Hematopoietic multipotent progenitor cell treated with erythropoietin and hydrocortisone succinate and interleukin-3 and kit ligand, for 8 days (in vitro differentiated cells): ENCODE data around the gene TDP1.

Experiments
- DNase-seq: peaks from one replicate; pipeline ENCODE4 v3.0.0-alpha.2; 2015

The TDP1 gene

DNA sequence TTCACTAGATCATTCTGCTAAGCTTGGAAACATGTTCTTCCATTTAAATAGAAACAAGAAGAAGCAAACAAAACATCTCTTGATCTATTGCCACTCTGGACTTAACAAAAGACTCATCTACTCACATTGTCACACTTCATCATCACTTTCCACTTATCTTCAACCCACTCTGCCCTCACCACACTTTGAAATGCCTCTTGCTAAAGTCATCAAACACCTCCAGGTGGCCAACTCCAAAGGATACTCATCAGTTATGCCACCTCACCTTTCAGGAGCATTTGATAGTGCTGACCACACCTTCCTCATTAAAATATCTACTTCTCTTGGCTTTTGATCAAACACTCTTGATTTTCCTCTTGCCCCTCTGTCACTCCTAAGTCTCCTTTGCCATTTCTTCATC, 8.4 kb upstream of the TDP1 start:
- DNase-seq, result no peak

DNA sequence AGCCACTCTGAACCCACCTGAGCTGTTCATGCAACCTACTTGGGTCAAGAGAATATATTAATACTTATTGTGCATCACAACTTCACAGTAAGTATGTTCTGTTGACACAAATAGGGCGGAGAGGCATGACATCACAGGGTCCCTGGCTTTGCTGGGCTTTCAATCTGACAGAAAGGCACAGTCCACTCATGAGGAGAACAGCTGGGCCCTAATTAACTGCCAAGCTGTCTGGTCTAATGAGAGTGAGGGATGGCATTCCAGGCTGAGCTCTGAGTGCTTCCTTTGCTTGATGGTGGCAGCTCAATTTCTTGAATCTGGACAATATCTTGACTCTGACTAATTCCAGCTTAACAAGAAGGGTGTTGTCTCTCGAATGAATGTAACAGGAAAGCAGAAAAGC, 3.2 kb upstream of the TDP1 start:
- no peak for DNase-seq

DNA sequence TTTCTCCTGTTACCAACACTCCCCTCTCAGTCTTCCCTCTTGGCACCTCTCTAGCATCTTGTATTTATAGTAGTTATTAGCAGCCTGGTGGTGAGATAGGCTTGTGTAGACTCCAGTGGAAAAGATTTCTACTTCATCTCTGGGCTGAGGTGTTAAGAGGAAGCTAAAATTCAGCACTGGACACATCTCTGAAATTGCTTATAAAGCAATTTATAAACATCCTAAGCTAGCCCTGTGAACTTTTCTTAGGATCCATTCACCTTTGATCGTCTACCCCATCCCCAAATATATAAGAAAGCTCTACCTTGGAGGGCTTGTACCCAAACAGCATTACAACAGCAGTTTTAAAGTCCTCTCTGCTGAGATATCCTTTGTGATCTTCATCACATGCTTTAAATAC, 2.1 kb upstream of the TDP1 start:
- no peak for DNase-seq

DNA sequence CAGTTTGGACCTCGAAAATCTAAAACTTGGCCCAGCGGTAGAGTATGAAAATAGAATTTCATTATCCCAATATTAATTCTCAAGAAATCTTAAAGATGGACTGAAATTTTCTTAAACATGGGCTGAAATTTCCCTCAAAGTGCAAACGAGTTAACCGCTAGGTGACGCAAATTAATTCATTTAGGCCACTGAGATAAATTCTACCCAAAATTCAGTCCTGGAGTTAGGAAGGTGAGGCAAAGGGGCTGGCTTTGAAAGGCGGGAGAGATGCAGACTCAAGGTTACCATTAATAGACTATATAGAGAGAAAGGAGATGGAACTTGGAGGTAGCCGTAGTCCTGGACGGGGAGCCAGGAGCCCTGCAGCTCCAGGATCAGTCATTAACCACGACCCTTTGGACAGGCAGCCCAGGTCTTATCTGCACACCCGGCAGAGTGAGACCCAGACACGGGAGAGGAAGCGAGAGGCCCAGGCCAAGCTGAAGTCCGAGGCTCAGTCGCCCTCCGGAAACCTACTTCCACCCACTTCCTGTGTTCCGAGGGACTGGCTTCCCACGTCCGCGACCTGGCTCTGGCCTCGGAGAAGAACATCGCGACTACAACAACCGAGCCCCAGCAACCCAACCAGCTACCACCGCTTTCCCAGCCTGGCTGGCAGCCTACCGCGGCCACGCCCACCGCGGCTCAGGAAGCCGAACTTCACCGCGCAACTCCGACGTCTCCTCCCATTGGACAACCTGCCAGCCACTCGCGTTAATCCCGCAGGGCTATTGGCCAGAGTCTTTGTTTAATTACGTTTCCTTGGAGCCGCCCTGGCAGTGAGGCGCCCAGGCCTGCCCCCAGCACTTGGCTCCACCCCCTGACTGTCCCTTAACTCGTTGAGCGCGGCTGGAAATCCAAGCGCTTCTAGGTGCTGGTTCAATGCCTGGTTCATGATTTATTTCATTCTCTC, 1.4 kb upstream of the TDP1 start, which contains the start of gene EFCAB11:
EFCAB11 (minus strand) TSS at position 661 of the 952 bp plus-strand sequence; CDS start at position 591, 70 bp downstream.
- peak; percentile 99 for DNase-seq

DNA sequence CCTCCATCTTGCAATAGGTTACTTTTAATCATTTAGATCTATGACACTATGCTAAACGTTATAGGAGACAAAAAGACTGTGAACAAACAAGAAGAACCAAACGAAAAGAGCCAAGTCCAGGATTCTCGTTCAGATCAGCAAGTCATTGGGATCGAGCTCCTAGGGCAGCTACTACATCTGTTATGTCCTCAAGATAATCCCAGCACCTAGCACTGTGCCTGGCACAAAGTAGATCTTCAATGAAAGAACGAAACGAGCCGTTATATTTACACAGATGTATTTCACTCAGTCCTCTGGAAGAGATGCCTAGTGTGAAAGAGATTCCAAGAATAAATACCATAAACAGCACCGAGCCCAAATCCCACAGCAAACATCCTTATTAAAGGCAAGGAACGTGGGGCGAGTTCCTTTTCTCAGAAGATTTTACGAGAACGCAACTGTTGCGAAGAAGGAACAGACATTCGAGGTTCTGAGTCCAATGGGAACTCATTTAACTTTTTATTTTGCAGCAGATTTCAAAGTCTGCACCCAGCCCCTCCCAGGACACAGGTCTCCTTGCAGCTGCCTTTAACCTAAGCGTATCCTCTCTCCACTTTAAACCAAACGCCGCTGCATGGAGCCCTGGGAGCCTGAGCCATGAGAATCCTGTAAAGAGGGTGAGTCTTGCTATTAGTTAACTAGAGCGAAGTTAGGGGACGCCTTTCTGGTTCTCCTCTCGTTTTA, 544 bp upstream of the TDP1 start:
- DNase-seq, result no peak

DNA sequence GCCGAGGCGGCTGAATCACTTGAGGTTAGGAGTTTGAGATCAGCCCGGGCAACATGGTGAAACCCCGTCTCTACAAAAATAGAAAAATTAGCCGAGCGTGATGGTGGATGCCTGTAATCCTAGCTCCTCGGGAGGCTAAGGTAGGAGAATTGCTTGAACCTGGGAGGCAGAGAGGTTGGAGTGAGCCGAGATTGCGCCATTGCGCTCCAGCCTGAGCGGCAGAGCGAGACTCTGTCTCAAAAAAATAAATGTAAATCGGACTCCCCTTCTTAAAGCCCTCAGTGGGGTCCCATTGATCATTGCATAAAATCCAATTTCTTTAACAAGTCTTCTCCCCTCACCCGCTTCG, 908 bp downstream of the TDP1 start:
- no peak for DNase-seq

DNA sequence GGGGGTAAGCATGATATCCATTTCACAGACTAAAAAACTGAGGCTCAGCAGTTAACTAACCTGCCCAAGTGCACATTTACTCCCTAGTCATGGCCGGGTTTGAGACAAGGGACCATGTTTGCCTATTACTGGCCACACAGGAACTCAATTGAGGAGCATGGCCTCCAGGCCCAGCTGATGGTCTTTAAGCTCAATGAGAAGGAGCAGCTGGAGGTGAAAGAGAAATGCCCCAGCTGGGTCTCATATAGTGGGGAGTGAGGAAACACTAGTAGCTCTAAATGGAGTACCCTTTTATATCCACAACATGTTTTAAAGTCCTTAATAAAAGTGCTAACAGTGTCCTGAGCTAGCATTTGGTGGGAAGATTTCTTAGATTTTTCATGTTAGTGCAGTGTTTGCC, 1.6 kb downstream of the TDP1 start:
- no peak for DNase-seq

DNA sequence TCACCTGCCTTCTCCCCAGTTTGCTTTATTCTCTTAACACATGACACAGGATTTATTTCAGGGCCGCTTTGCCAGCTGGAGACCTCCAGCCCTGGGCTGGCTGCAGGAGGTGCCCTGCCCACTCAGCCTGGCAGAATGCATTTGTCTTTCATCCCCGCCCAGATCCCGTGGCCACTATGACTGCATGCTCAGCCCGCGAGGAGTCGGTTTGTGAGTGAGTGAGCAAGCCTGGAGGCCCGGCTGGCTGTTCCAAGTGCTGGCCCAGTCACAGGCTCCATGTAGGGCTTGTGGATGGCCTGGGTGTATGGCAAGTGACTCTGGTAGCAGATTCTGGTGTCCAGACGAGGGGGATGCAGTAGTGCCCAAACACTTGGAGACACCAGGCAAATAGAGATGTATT, 2.1 kb downstream of the TDP1 start:
- DNase-seq, result peak; percentile 6

DNA sequence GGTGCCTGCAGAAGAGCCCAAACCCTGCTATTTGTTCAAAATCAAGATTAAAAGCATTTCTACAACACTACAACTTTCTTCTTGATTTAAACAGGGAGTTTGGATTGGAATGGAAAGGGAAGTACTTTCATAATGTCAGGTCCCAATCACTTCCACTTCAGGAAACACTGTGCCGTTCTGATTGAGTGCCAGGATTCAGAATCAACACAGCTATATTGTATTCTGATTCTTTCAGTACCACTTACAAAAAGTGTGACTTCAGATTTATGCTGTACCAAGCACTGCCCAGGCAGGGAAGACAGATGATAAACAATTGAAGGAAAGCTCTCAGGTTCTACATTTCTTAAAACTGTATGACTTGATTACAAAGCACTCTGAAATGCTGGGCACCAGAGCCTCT, 3.2 kb downstream of the TDP1 start:
- DNase-seq, result no peak

DNA sequence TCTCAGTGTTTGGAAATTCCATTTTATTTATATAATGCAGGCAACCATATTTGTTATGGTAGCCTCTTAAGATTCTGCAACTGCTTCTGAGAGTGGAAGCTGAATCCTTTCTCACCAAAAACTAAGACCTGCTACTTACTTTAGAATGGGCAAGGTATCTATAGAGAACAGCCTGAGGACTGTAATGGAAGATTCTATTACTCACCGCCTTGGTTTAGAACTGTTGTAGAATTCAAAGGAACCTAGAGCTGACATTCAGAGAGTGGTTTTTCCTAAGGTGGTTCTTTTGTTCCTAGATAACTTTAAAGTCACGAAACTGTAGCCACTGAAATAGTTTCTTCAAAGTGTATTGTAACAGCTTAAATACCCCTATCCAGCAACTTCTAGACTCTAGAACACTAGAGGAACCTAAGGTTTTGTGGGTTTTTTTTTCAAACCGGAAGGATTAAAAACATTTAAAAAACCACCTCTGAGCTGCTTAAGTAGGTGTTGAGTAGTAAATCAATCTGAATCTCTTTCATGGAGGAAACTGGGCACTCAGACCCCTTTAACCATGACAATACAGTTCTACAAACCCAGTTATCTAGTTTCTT, 4.2 kb downstream of the TDP1 start:
- no peak for DNase-seq

DNA sequence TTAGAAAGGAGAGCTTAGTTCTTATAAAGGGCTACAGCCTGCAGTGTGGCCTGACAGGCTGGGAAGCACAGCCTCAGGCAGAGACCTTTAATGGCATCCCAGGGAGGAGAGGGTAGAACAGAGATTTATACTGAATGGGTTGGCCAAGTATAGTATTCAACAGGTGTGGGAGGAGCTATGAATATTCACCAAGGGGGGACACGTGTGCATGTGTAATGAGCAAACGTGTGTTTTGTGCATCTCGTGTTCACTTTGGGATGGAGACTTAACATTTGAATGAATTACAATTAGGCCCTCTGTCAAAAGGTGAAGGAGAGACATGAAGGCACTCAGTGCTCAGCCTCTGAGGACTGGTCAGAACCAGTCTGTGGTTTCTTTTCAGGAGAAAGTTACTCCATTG, 5.2 kb downstream of the TDP1 start:
- no peak for DNase-seq

DNA sequence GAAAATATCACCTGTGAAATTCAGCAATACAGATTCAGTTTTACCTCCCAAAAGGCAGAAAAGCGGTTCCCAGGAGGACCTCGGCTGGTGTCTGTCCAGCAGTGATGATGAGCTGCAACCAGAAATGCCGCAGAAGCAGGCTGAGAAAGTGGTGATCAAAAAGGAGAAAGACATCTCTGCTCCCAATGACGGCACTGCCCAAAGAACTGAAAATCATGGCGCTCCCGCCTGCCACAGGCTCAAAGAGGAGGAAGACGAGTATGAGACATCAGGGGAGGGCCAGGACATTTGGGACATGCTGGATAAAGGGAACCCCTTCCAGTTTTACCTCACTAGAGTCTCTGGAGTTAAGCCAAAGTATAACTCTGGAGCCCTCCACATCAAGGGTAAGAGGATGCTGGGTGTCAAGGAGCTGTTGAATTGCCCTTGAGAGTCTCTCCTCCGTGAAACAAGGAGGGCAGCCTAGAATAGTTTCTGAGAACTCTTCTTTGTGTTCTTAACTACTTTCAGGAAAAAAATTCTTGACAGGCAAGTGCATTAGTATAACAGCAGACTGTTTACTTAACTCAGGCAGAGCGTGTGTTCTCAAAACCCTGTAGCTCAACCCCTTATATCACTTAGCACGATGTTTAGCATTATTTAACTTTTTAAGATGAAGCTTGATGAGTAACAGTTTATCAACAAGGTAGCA, 7.7 kb downstream of the TDP1 start:
- no peak for DNase-seq

DNA sequence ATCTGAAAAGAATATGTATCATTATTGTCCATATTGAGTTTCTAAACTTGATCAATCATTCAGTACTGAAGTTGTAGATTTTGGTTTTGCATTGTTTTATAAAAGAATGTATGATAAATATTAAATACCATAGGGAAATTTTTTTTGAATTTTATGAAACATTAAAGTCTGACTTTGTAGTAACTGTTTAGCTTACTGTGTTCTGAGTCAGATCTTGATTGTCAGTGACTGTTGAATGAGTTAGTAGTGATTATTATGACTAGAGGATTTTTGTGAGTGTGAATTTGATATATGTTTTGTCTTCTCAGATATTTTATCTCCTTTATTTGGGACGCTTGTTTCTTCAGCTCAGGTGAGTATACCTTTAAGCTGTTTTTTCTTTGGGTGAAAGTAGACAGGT, 10.1 kb downstream of the TDP1 start:
- no peak for DNase-seq

DNA sequence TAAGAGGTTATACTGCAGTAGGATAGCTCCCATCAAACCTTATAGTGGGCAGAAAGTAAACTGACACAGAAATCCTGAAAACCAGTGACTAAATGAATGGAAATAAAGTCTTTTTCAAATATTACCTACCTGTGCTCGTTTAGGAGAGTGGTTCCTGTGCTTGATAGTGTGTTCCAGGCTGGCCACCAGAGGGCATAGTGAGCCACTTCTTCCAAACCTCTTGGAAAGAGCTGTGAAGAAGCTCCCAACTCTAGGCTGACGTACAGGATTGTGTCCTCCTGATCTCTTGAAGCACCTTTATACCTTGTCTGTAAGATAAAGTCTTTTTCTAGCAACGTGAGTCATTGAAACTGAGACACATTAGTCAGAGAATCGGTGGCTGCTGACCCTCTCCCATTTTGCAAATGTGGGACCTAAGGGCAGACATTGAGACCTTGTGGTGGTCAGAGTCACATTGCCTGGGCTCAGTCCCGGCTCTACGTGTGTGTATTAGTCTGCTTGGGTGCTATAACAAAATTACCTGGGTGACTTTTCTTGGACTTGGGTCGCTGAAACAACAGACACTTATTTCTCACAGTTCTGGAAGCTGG, 17.6 kb downstream of the TDP1 start:
- DNase-seq, result peak; percentile 73

DNA sequence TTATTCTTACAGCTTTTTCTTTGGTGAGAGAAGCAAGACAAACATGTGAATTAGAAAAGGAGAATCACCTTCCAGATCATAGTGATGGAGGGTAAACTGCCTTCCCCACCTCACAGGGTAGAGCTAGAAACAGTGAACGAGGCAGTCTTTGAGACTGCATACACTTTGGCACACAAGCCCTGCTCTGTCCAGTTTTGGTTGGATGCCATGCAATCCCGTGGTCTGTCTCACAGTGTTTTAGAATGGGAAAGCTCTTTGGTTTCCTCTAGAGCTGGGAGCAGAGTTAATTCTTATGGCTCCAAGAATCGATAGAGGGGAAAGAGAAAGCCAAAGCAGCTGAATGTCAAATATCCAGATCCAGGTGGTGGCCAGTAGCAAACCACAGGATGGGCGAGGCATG, 21.9 kb downstream of the TDP1 start:
- no peak for DNase-seq

DNA sequence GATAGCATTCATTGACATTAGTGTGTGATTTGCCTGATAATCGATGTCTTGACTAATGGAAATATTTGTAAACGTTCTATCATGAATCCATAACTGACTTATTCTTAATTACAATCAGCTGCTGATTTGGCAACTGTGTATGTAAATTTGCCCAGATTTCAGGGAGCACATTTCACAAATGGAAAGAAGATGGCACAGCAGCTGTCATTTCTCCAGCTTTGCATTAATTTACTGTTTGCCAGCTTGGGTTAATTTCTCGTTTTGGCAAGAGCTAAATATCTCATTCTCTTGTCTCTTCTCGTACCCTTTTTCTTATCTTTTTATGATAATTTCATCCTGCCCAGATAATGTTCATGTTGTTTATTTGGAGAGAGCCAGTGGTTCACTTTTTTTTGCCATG, 22.9 kb downstream of the TDP1 start:
- DNase-seq, result no peak

DNA sequence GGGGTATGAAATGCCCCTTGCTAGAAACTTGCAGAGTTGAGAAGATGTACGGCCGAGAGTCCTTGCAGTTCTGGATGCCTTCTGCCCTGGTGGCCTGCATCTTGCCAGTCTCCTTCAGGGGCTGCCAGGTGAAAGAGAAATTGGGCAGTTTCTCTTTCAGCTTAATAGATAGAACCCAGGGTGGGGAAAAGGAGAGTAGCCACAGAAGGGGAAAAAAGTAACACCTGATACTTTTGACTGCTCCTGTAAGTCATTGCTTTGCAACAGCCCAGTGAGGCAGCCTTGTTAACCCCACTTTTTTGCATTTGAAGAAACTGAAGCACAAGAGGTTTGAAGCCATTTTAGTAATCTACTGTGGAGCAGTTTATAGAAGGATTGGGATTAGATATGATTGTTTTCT, 27.6 kb downstream of the TDP1 start:
- DNase-seq, result no peak

DNA sequence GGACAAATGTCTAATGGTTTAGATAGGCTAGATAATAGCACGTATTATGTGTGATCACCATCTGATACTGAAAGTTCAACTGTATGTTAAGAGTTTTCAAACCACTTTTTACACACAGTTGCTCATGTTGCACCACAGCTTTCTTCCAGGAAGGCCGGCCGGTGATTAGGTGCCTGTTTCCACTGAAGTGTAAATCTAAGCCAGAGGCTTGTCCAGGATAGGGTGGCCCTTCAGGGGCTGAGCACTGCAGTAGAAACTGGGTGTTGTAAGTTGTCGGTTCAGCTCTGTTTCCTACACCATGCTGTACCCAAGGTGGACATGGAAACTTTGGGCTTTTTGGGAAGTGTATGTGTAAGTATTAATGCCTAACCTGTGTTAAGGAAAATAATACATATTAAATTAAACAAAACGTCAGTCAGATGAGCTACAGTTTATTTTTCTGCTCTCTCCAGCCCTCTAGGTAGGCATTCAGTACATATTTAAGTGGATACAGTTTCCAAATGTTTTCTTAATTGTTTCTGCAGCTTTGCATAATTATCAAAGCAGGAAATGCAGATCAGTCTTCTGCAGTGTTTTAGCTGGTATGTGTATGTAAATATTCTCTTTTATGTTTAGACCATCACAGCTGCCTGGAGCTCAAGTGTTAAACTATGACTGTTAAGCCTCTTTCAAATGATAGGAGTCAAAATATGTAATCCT, 30.9 kb downstream of the TDP1 start:
- no peak for DNase-seq

DNA sequence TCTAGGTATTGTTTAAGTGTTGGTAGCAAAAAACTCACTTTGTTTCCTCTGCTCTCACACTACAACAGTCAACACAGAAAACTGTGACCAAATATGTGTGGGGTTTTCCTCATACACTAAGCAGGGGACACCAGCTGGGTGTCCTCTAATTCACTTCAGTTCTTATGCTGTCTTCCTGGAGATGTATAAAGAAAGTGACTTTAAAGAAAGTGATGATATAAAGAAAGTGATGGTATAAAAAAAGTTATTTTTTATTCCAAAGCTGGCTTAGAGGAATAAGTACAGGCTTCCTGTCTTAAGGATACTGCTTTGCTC, 31.4 kb downstream of the TDP1 start:
- DNase-seq, result no peak

DNA sequence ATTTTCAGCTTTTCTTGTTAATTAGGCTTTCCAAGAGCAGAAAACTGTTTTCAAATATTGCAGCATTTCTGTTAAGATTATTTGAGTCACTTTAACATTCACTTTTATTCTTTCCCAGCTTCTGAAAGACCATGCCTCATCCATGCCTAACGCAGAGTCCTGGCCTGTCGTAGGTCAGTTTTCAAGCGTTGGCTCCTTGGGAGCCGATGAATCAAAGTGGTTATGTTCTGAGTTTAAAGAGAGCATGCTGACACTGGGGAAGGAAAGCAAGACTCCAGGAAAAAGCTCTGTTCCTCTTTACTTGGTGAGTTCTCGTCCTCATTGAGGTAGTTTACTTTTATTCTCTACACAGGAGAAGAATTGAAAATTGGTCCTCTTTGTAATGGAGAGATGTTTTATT, 33.1 kb downstream of the TDP1 start:
- DNase-seq, result no peak

DNA sequence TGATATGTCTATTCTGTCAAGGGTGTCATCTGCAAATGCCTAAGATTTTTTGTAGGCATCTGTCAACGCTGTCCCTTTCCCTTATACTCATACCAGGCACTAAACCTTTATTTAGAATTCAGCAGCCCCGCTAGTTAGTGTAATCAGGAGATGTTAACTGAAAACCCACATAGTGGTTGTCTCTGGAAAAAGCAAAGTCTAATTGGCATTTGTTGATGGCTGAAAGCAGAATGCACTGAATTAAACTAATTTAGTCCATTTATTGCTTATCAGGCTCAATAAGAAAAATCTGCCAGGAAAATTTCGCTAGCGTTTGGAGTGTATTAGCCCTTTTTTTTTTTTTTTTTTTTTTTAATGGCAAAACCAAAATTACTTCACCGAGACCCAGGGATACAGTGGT, 34.5 kb downstream of the TDP1 start:
- no peak for DNase-seq

DNA sequence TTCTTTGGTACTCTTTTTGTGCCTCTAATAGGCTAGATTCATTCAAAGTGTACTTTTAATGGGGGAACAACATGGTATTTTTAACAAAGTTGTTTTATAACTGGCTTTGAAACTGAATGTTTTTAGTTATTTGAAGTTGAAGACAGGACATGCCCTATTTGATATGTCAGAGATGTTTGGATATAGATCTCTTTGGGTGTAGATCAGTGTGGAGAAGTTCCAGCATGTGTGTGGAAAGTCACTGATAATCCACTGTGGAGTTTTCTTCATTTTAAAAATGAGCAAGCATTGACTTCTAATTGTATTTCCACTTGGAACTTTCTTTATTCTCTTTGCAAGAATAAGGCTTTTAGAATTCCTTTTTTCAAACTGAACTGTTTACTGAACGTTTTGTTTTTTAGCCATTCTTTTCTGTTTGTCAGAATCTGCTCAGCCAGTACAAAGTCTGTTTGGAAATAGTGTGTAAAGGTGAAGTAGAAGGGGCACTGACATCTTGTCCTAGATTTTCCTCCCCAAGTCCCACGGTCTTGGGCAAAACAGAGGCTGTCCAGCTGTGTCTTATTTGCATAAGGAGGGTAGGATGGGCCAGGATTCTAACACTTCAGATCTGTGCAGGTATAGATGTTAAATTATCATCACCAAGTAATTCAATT, 35.0 kb downstream of the TDP1 start:
- no peak for DNase-seq
